Hepatocyte (in vitro differentiated cells): Measurements from ENCODE around the gene PTPRM. TPM values are rescaled to one million over a fixed set of nuclear protein-coding genes. Genes with fewer than 3 reads are reported as not detected.

Source experiments
- DNase-seq: peaks from one replicate; pipeline ENCODE4 v3.0.0-alpha.2; 2016; ENCODE audit warnings: low spot score
- H2AFZ ChIP-seq: fragments of 200-600 bp; sonication (generic); 2 replicates; pipeline ENCODE4 v1.6.0; 2016; ENCODE audit warnings: antibody characterized with exemption, mild to moderate bottlenecking
- H3K27ac ChIP-seq: fragments of 200-600 bp; sonication (generic); 2 replicates; pipeline ENCODE4 v1.5.1; 2016; ENCODE audit warnings: mild to moderate bottlenecking
- H3K27me3 ChIP-seq: fragments of 200-600 bp; sonication (generic); 2 replicates; pipeline ENCODE4 v1.6.1; 2016
- H3K36me3 ChIP-seq: fragments of 200-600 bp; sonication (generic); replicated peaks from 2 replicates; pipeline ENCODE4 v1.5.1; 2016; ENCODE audit warnings: low read depth; ENCODE audit not compliant: insufficient read depth
- H3K4me1 ChIP-seq: fragments of 200-600 bp; sonication (generic); 2 replicates; pipeline ENCODE4 v1.5.1; 2016; ENCODE audit warnings: mild to moderate bottlenecking, moderate library complexity; ENCODE audit not compliant: insufficient read depth
- H3K4me2 ChIP-seq: fragments of 200-600 bp; sonication (generic); 2 replicates; pipeline ENCODE4 v1.6.0; 2016
- H3K4me3 ChIP-seq: fragments of 200-600 bp; sonication (generic); 2 replicates; pipeline ENCODE4 v1.5.1; 2016; ENCODE audit warnings: mild to moderate bottlenecking
- H3K79me2 ChIP-seq: fragments of 200-600 bp; sonication (generic); 2 replicates; pipeline ENCODE4 v1.6.0; 2017; ENCODE audit warnings: mild to moderate bottlenecking
- H3K9me2 ChIP-seq: fragments of 200-600 bp; sonication (generic); replicated peaks from 2 replicates; pipeline ENCODE4 v1.6.0; 2017; ENCODE audit warnings: mild to moderate bottlenecking; ENCODE audit not compliant: insufficient read depth
- H3K9me3 ChIP-seq: fragments of 200-600 bp; sonication (generic); 2 replicates; pipeline ENCODE4 v1.5.1; 2016; ENCODE audit warnings: low read depth, mild to moderate bottlenecking
- H4K20me1 ChIP-seq: fragments of 200-600 bp; sonication (generic); 2 replicates; pipeline ENCODE4 v1.6.0; 2016; ENCODE audit warnings: mild to moderate bottlenecking; ENCODE audit not compliant: insufficient read depth, poor library complexity, severe bottlenecking
- CTCF ChIP-seq: fragments of 200-600 bp; sonication (generic); IDR thresholded peaks from 2 replicates; pipeline ENCODE4 v1.5.1; 2016; ENCODE audit warnings: antibody characterized with exemption, mild to moderate bottlenecking; ENCODE audit not compliant: poor library complexity
- EZH2 ChIP-seq: fragments of 200-600 bp; sonication (generic); IDR thresholded peaks from 2 replicates; pipeline ENCODE4 v1.6.1; 2016; ENCODE audit warnings: antibody characterized with exemption, mild to moderate bottlenecking, borderline replicate concordance
- EZH2phosphoT487 ChIP-seq: fragments of 200-600 bp; sonication (generic); IDR thresholded peaks from one replicate; pipeline ENCODE4 v1.6.1; 2018; ENCODE audit warnings: antibody characterized with exemption, mild to moderate bottlenecking, low read depth, moderate library complexity; ENCODE audit not compliant: unreplicated experiment, severe bottlenecking
- WGBS: methylation state at CpG from one replicate; pipeline ENCODE4 v1.1.6; 2016; ENCODE audit warnings: low lambda C conversion rate; ENCODE audit errors: missing lambda C conversion rate; 5-methylcytosine and 5-hydroxymethylcytosine counted together
- polyA plus RNA-seq: library from polyadenylated mRNA; unstranded; fragments of >200 nt; fragmentation: Nextera tagmentation; extraction: Ambion mirVana; gene quantifications from 2 replicates; pipeline ENCODE4 v1.2.1, GENCODE V29; 2016
- total RNA-seq: library from RNA; depleted of rRNA; stranded (reverse); fragments of >200 nt; gene quantifications from 2 replicates; pipeline ENCODE4 v1.2.3, GENCODE V29; 2014

Gene PTPRM
- total and polyA plus RNA-seq, 2 experiments from 2014 or later = 26.1 to 47.4 TPM

DNA sequence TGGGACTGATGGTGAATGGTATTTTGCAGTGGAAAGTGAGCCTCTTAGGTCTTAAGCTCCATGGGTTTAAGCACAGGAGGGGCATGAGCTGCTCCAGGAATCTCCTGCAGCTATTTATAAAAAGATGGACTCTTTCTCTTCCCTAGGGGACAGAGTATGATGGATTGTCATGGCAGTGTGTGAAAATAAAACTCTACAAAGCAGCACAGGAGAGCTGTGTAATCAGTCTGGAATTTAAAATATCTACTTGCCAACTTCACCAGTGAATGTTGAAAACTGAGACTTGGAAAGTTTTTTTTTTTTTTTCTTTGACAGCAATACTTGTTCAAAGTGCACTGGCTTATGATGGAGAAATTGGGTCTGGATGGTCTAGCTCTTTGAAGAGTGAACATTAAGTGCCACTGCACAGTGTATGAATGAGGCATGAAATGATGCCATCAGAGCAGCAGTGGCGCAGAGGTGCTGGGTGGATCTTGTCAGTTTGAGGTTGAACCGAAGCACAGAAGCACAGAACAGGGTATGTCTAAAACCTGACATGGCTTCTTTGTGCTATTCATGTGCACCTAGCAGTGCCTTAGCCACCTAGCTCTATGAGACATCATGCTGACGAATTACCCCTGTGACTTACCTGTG lies 245.4 kb downstream of the PTPRM start:
- TF ChIP-seq EZH2phosphoT487 (no peak), CTCF (no peak), EZH2 (no peak)
- Histone ChIP-seq H3K36me3 (no peaks in the 10 kb centered on the region), H3K79me2 (peaks cover 5% of the 10 kb centered on the region), H4K20me1 (no peaks in the 10 kb centered on the region), H3K27ac (no peak overlapping the region), H3K4me2 (no peak overlapping the region), H2AFZ (no peak overlapping the region), H3K27me3 (no peaks in the 10 kb centered on the region), H3K4me3 (no peak overlapping the region), H3K9me2 (no peaks in the 10 kb centered on the region), H3K9me3 (peaks cover 9% of the 10 kb centered on the region), H3K4me1 (no peaks in the 10 kb centered on the region)
- DNase-seq = no peak
- 97% methylated on average over 3 of the region's 3 CpGs for WGBS

DNA sequence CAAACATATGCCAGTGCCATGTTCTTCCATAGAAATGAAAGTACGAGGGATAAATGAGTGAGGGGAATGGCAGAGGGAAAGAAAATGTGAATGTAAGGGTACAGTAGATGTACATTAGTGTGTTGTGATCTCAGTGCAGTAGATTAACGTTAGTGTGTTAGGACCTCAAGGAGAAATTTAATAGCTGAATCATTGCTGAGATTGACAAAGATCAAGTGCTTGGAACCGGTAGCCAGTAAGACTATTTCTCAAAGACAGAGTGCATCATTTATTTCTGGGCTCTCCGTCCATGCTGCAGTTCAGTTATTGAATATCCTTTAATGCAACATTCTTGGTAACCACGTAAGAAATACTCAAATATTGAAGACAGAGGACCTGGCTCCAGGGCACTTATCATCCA lies 246.0 kb downstream of the PTPRM start:
- DNase-seq = no peak
- Histone ChIP-seq H4K20me1 (no peaks in the 10 kb centered on the region), H3K27ac (no peak overlapping the region), H3K4me3 (no peak overlapping the region), H3K9me2 (no peaks in the 10 kb centered on the region), H3K4me1 (peaks cover 4% of the 10 kb centered on the region), H2AFZ (no peak overlapping the region), H3K4me2 (no peak overlapping the region), H3K27me3 (no peaks in the 10 kb centered on the region), H3K36me3 (no peaks in the 10 kb centered on the region), H3K9me3 (peaks cover 9% of the 10 kb centered on the region), H3K79me2 (peaks cover 5% of the 10 kb centered on the region)
- TF ChIP-seq EZH2 = no peak
- TF ChIP-seq CTCF = no peak
- TF ChIP-seq EZH2phosphoT487 = no peak
- 98% methylated on average over 5 of the region's 5 CpGs for WGBS

DNA sequence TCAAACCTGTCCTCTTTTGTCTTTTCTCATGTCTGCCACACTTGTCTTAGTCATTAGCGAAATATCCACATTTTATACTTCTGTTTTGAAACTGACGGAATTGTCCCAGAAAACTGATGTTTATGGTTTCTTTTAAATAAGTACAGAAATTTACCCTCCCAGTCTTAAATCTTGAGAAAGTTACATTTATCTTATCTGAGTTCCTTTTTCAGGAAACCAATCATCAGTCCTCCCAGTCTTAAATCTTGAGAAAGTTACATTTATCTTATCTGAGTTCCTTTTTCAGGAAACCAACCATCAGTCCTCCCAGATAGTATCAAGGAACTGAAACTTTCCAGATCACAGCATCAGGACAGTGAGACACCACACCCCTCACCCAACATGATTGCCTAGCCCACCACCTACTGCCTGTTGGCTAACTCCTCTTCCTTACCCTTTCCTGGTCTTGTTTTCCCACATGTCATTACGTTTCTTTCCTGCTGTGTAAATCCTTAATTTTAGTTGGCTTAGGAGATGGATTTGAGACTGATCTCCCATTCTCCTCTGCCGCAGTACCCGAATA lies 247.7 kb downstream of the PTPRM start:
- Histone ChIP-seq H4K20me1 (no peaks in the 10 kb centered on the region), H3K27me3 (no peaks in the 10 kb centered on the region), H3K79me2 (peaks cover 5% of the 10 kb centered on the region), H3K4me2 (no peak overlapping the region), H3K27ac (no peak overlapping the region), H3K36me3 (no peaks in the 10 kb centered on the region), H3K4me1 (peaks cover 7% of the 10 kb centered on the region), H3K4me3 (no peak overlapping the region), H2AFZ (no peak overlapping the region), H3K9me3 (peaks cover 9% of the 10 kb centered on the region), H3K9me2 (no peaks in the 10 kb centered on the region)
- DNase-seq = no peak
- 93% methylated on average over 5 of the region's 5 CpGs for WGBS
- TF ChIP-seq CTCF = no peak
- TF ChIP-seq EZH2phosphoT487 = no peak
- no peak for TF ChIP-seq EZH2

GRCh38 chr18:7815787-7816186 lies 248.7 kb downstream of the PTPRM start:
- Histone ChIP-seq H2AFZ (no peak overlapping the region), H3K4me3 (no peak overlapping the region), H3K27me3 (no peaks in the 10 kb centered on the region), H3K9me3 (peaks cover 9% of the 10 kb centered on the region), H3K4me1 (peaks cover 7% of the 10 kb centered on the region), H3K9me2 (no peaks in the 10 kb centered on the region), H3K79me2 (peaks cover 3% of the 10 kb centered on the region), H3K4me2 (no peak overlapping the region), H4K20me1 (no peaks in the 10 kb centered on the region), H3K36me3 (no peaks in the 10 kb centered on the region), H3K27ac (no peak overlapping the region)
- 94% methylated on average over 2 of the region's 2 CpGs for WGBS
- DNase-seq = no peak
- no peak for TF ChIP-seq EZH2
